Fibroblast of lung (primary cell): ENCODE data around the gene CDH4.

ENCODE experiments used
- CTCF ChIP-seq, 2 donors: IDR thresholded peaks in 1 of 2; conservative IDR thresholded peaks in 1 of 2; 1 replicate in 1 of 2; 2 replicates in 1 of 2; pipeline ENCODE4 v1.5.1; 2011 to 2012; ENCODE audit warnings: low read length in 2 of 2, control low read depth in 1 of 2, inconsistent platforms in 1 of 2, low read depth in 1 of 2, mild to moderate bottlenecking in 1 of 2
- EZH2 ChIP-seq: IDR thresholded peaks from 2 replicates; pipeline ENCODE4 v1.5.1; 2012; ENCODE audit warnings: low read length, control low read depth, mild to moderate bottlenecking; ENCODE audit errors: missing control alignments

- TF ChIP-seq EZH2 (no peak), CTCF (conservative IDR thresholded peaks at IDR 0.05 in 1 of 2, IDR thresholded peaks at IDR 0.05 in 1 of 2; ENCODE audit: low read depth in 1 of 2, low read length in 2 of 2) (no peak)
Measured at GRCh38 chr20:61875221-61875885, 623.3 kb downstream of the CDH4 start.
